Measurements from ENCODE around the gene VPS13D.
"Not testable (repeated sequence)": the region's sequence is repeated elsewhere in the genome, so short reads cannot be mapped to it uniquely, and the experiment has no call there.

Gene VPS13D

GRCh38 chr1:12464045-12464461, 234.2 kb downstream of the VPS13D start:
- Histone ChIP-seq H3K4me1 (ENCODE audit: control insufficient read depth, insufficient read depth, low read length) (no peaks in the 10 kb centered on the region), H3K36me3 (ENCODE audit: control insufficient read depth, insufficient read depth, low read length) (peaks cover 3% of the 10 kb centered on the region; the same call in 1 of the 2 replicates), H3K9me3 (ENCODE audit: control insufficient read depth, insufficient read depth, low read length) (no peaks in the 10 kb centered on the region), H3K9ac (ENCODE audit: low read depth, low read length) (no peak overlapping the region), H3K27ac (ENCODE audit: low read depth, low read length) (no peak overlapping the region), H3K27me3 (ENCODE audit: control insufficient read depth, insufficient read depth, low read length) (no peaks in the 10 kb centered on the region), H3K4me3 (ENCODE audit: low read depth, low read length) (no peak overlapping the region)

DNA sequence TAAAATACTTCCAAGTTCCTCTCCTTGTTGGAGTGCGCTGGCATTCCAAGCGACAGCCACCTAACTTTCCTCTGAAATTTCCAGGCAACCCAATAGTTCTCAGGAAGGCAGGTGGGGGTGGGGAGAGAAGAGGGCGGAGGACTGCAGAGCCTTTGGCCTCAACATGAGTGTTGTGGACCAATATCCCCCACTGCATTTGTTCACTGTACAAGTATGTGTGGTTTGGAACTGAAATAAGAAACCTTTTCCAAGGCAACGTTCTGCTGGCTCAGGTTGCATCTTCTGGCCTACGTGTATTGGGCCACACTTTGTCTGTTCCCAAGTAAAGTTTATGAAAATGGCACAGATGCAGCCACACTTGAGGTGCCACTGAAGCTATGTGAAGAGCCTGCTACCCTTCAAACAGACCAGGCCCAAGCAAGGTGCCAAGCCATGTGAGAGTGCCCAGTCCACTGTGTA, 234.8 kb downstream of the VPS13D start:
- Histone ChIP-seq H3K9me3 (ENCODE audit: control insufficient read depth, insufficient read depth, low read length) (no peaks in the 10 kb centered on the region), H3K27me3 (ENCODE audit: control insufficient read depth, insufficient read depth, low read length) (no peaks in the 10 kb centered on the region), H3K9ac (ENCODE audit: low read depth, low read length) (no peak overlapping the region), H3K4me1 (ENCODE audit: control insufficient read depth, insufficient read depth, low read length) (no peaks in the 10 kb centered on the region), H3K27ac (ENCODE audit: low read depth, low read length) (no peak overlapping the region), H3K36me3 (ENCODE audit: control insufficient read depth, insufficient read depth, low read length) (peaks cover 3% of the 10 kb centered on the region; the same call in 1 of the 2 replicates), H3K4me3 (ENCODE audit: low read depth, low read length) (no peak overlapping the region)

DNA sequence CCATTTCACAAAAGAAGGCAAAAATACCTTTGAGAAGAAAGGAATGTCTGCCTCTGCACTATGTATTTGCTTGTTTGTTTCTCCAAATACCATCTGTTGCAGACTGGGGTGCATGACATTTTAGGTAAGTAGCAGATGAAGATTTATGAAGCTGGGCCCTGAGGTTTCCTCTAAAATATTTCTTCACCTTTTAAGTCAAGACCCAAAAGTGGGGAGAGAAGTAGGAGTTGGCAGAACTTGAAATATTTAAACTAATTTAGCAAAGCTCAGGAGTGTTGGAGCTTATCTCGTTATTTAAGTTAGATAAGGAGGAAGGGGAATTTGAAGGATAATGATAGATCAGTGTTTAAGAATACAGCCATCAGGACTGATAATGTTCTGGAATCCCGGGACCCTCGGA, 235.3 kb downstream of the VPS13D start:
- H3K36me3 ChIP-seq (ENCODE audit: control insufficient read depth, insufficient read depth, low read length): peaks cover 3% of the 10 kb centered on the region; the same call in 1 of the 2 replicates
- no peak overlapping the region for H3K4me3 ChIP-seq (ENCODE audit: low read depth, low read length)
- H3K9me3 ChIP-seq (ENCODE audit: control insufficient read depth, insufficient read depth, low read length): no peaks in the 10 kb centered on the region
- no peak overlapping the region for H3K9ac ChIP-seq (ENCODE audit: low read depth, low read length)
- H3K27me3 ChIP-seq (ENCODE audit: control insufficient read depth, insufficient read depth, low read length): no peaks in the 10 kb centered on the region
- H3K27ac ChIP-seq (ENCODE audit: low read depth, low read length): no peak overlapping the region
- H3K4me1 ChIP-seq (ENCODE audit: control insufficient read depth, insufficient read depth, low read length): no peaks in the 10 kb centered on the region

GRCh38 chr1:12466816-12467215, 237.0 kb downstream of the VPS13D start:
- no peaks in the 10 kb centered on the region for H3K27me3 ChIP-seq (ENCODE audit: control insufficient read depth, insufficient read depth, low read length)
- H3K9ac ChIP-seq (ENCODE audit: low read depth, low read length): no peak overlapping the region
- no peaks in the 10 kb centered on the region for H3K4me1 ChIP-seq (ENCODE audit: control insufficient read depth, insufficient read depth, low read length)
- no peak overlapping the region for H3K27ac ChIP-seq (ENCODE audit: low read depth, low read length)
- no peak overlapping the region for H3K4me3 ChIP-seq (ENCODE audit: low read depth, low read length)
- H3K36me3 ChIP-seq (ENCODE audit: control insufficient read depth, insufficient read depth, low read length): peaks cover 3% of the 10 kb centered on the region; the same call in 1 of the 2 replicates
- no peaks in the 10 kb centered on the region for H3K9me3 ChIP-seq (ENCODE audit: control insufficient read depth, insufficient read depth, low read length)

GRCh38 chr1:12467570-12468286, 237.9 kb downstream of the VPS13D start:
- no peak overlapping the region for H3K27ac ChIP-seq (ENCODE audit: low read depth, low read length)
- no peak overlapping the region for H3K9ac ChIP-seq (ENCODE audit: low read depth, low read length)
- H3K27me3 ChIP-seq (ENCODE audit: control insufficient read depth, insufficient read depth, low read length): no peaks in the 10 kb centered on the region
- H3K4me1 ChIP-seq (ENCODE audit: control insufficient read depth, insufficient read depth, low read length): no peaks in the 10 kb centered on the region
- peaks cover 3% of the 10 kb centered on the region; the same call in 1 of the 2 replicates for H3K36me3 ChIP-seq (ENCODE audit: control insufficient read depth, insufficient read depth, low read length)
- H3K9me3 ChIP-seq (ENCODE audit: control insufficient read depth, insufficient read depth, low read length): no peaks in the 10 kb centered on the region
- H3K4me3 ChIP-seq (ENCODE audit: low read depth, low read length): no peak overlapping the region

GRCh38 chr1:12468323-12468722, 238.5 kb downstream of the VPS13D start:
- no peak overlapping the region for H3K9ac ChIP-seq (ENCODE audit: low read depth, low read length)
- no peaks in the 10 kb centered on the region for H3K9me3 ChIP-seq (ENCODE audit: control insufficient read depth, insufficient read depth, low read length)
- peaks cover 3% of the 10 kb centered on the region; the same call in 1 of the 2 replicates for H3K36me3 ChIP-seq (ENCODE audit: control insufficient read depth, insufficient read depth, low read length)
- no peaks in the 10 kb centered on the region for H3K27me3 ChIP-seq (ENCODE audit: control insufficient read depth, insufficient read depth, low read length)
- H3K4me3 ChIP-seq (ENCODE audit: low read depth, low read length): no peak overlapping the region
- H3K27ac ChIP-seq (ENCODE audit: low read depth, low read length): no peak overlapping the region
- no peaks in the 10 kb centered on the region for H3K4me1 ChIP-seq (ENCODE audit: control insufficient read depth, insufficient read depth, low read length)

- Histone ChIP-seq H3K4me1 (ENCODE audit: control insufficient read depth, insufficient read depth, low read length) (no peaks in the 10 kb centered on the region), H3K36me3 (ENCODE audit: control insufficient read depth, insufficient read depth, low read length) (peaks cover 3% of the 10 kb centered on the region; the same call in 1 of the 2 replicates), H3K9me3 (ENCODE audit: control insufficient read depth, insufficient read depth, low read length) (peaks cover 5% of the 10 kb centered on the region; the same call in 1 of the 2 replicates), H3K4me3 (ENCODE audit: low read depth, low read length) (no peak overlapping the region), H3K9ac (ENCODE audit: low read depth, low read length) (no peak overlapping the region), H3K27ac (ENCODE audit: low read depth, low read length) (no peak overlapping the region), H3K27me3 (ENCODE audit: control insufficient read depth, insufficient read depth, low read length) (no peaks in the 10 kb centered on the region)
Observed at GRCh38 chr1:12469493-12469892, 239.7 kb downstream of the VPS13D start.

DNA sequence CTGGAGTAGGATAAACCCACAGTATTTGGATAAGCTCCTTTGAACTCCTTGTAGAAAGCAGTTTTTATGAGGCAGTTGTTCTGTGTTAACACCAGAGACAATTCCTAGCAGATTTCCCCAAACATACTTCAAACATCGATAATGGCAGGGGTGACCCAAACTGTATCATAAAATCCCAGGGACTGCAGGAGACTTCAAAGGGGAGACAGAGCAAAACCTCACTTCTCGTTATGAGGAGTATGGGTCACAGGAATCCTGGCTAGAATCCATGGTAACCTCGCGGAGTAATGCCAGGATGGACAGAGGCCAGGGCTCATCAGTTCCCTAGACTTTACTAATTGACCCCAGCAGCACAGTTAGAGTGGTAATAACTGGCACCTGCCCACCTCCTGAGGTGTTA, 240.2 kb downstream of the VPS13D start:
- Histone ChIP-seq H3K4me1 (ENCODE audit: control insufficient read depth, insufficient read depth, low read length) (no peaks in the 10 kb centered on the region), H3K9me3 (ENCODE audit: control insufficient read depth, insufficient read depth, low read length) (peaks cover 7% of the 10 kb centered on the region; the same call in 1 of the 2 replicates), H3K27ac (ENCODE audit: low read depth, low read length) (no peak overlapping the region), H3K27me3 (ENCODE audit: control insufficient read depth, insufficient read depth, low read length) (no peaks in the 10 kb centered on the region), H3K4me3 (ENCODE audit: low read depth, low read length) (no peak overlapping the region), H3K9ac (ENCODE audit: low read depth, low read length) (no peak overlapping the region), H3K36me3 (ENCODE audit: control insufficient read depth, insufficient read depth, low read length) (no peaks in the 10 kb centered on the region)

GRCh38 chr1:12470916-12471315, 241.1 kb downstream of the VPS13D start:
- not testable (repeated sequence) for H3K36me3 ChIP-seq (ENCODE audit: control insufficient read depth, insufficient read depth, low read length); H3K4me1 ChIP-seq (ENCODE audit: control insufficient read depth, insufficient read depth, low read length); H3K4me3 ChIP-seq (ENCODE audit: low read depth, low read length); H3K9me3 ChIP-seq (ENCODE audit: control insufficient read depth, insufficient read depth, low read length); H3K9ac ChIP-seq (ENCODE audit: low read depth, low read length); H3K27ac ChIP-seq (ENCODE audit: low read depth, low read length); H3K27me3 ChIP-seq (ENCODE audit: control insufficient read depth, insufficient read depth, low read length)

GRCh38 chr1:12472156-12472797, 242.4 kb downstream of the VPS13D start:
- H3K4me1 ChIP-seq (ENCODE audit: control insufficient read depth, insufficient read depth, low read length): no peaks in the 10 kb centered on the region
- no peaks in the 10 kb centered on the region for H3K36me3 ChIP-seq (ENCODE audit: control insufficient read depth, insufficient read depth, low read length)
- H3K9me3 ChIP-seq (ENCODE audit: control insufficient read depth, insufficient read depth, low read length): peaks cover 7% of the 10 kb centered on the region; the same call in 1 of the 2 replicates
- no peaks in the 10 kb centered on the region for H3K27me3 ChIP-seq (ENCODE audit: control insufficient read depth, insufficient read depth, low read length)
- H3K27ac ChIP-seq (ENCODE audit: low read depth, low read length): no peak overlapping the region
- no peak overlapping the region for H3K9ac ChIP-seq (ENCODE audit: low read depth, low read length)
- no peak overlapping the region for H3K4me3 ChIP-seq (ENCODE audit: low read depth, low read length)
